GM19351 (cell line): Measurements from ENCODE around the gene CD22.
"Not testable (repeated sequence)": the region's sequence is repeated elsewhere in the genome, so short reads cannot be mapped to it uniquely, and the experiment has no call there.

Source experiments
- ATAC-seq: cut with Tn5 transposase; IDR thresholded peaks from one replicate; pipeline ENCODE4 v1.9.1; 2021; ENCODE audit warnings: mild to moderate bottlenecking, moderate library complexity; ENCODE audit not compliant: unreplicated experiment

CD22 gene

GRCh38 chr19:35328851-35329285 is at the start of gene CD22:
CD22 (plus strand) TSS chr19:35329187; CDS start chr19:35332041, 2,854 bp downstream.
- ATAC-seq: no peak

DNA sequence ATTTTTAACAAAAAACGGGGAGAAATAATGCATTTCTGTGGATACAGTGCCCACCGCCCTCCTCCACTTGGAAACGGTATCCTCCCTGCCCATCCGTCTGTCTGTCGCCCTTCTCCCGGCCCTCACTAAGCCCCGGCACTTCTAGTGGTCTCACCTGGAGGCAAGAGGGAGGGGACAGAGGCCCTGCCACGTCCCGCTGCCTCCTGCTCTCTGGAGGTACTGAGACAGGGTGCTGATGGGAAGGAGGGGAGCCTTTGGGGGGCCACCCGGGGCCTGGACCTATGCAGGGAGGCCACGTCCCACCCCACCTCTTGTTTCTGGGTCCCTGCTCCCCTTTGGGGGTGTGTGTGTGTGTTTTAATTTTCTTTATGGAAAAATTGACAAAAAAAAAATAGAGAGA is 49.6 kb upstream of the CD22 start:
- no peak for ATAC-seq

DNA sequence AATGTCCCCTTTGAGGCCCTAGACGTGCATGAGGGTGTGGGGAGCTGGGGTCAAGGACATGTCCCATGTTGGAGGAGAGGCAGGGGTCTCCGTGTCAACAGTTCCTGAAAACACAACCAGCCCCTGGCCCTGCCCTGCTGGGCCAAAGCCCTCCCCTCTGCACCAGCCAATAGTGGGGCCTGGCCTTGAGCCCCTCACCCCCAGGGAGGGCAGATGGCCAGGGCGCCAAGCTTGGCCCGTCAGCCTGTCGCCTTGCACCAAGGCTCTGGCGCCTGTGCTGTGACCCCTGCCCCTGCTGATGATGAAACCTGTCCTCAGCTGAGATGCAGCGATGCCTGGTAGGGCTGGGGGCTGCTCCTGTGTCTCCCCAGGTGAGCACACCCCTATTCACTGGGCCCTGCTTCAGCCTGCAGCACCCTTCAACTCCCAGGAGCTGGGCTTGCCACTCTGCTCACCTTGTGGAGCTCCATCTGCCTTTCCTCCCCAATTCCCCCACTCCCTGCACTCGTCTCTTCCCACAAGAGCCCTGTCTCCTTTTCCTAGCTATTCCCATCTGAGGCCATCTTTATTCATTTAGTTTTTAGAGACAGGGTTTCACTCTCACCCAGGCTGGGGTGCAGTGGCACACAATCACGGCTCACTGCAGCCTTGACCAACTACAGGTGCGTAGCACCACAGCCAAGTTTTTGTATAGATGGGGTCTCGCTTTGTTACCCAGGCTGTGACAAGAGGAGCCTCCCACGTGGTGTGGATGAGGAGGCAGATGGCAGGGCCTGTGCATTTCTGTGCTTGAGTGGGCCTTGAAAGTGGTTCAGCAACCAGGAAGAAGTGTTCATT is 48.8 kb upstream of the CD22 start:
- no peak for ATAC-seq

- no peak for ATAC-seq
Observed at GRCh38 chr19:35281303-35281702, 47.7 kb upstream of the CD22 start.

DNA sequence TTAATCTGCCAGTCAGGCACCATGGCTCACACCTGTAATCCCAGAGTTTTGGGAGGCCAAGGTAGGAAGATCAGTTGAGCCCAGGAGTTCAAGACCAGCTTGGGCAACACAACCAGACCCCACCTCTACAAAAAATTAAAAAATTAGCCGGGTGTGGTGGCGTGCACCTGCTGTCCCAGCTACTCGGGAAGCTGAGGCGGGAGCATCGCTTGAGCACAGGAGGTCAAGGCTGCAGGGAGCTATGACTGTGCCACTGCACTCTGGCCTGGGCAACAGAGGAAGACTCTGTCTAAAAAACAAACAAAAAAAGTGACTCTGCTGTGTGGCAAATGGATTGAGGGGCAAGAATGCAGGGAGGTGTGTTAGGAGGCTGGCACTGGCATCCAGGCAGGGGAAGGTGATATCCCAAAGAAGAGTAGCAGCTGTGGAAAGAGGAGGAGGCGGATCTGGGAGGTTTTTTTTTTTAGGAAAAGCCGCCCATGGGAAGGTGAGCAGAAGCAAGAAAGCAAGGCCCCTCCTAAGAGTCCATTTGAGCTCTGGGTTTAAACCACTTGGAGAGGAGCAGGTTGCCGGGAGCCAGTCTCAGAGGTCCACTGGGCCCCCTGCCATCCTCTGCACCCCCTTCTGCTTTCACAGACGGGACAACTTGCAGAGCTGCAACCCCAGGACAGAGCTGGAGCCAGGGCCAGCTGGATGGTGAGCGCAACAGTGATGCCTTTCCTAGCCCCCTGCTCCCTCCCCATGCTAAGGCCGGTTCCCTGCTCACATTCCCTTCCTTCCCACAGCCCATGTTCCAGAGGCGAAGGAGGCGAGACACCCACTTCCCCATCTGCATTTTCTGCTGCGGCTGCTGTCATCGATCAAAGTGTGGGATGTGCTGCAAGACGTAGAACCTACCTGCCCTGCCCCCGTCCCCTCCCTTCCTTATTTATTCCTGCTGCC is 44.6 kb upstream of the CD22 start:
- ATAC-seq: no peak

DNA sequence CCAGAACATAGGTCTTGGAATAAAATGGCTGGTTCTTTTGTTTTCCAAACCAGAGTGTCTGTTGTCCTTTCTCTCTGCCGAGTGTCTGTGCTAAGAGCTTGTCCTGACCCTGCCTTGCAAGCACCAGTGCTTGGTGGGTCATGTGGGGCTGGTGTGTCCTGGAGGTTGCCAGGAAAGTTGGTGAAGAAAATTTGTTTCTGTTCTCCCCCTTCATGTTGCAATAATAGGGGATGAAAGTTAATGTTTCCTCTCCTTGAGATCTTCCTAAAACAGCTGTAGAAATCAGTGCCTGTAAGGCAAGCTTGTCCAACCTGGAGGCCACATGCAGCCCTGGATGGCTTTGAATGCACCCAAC is 43.9 kb upstream of the CD22 start:
- ATAC-seq: no peak

DNA sequence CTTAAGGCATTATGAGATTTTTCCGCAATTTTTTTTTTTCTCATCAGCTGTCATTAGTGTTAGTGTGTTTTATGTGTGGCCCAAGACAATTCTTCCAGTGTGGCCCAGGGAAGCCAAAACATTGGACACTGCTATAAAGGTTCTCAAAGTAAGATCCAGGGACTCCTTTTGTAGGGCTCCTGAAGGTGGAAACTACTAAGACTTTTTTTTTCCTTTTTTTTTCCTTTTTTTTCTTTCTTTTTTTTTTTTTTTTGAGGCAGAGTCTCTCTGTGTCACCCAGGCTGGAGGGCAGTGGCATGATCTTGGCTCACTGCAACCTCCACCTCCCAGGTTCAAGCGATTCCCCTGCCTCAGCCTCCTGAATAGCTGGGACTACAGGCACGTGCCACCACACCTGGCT is 43.5 kb upstream of the CD22 start:
- not testable (repeated sequence) for ATAC-seq

- not testable (repeated sequence) for ATAC-seq
Observed at GRCh38 chr19:35286101-35286500, 42.9 kb upstream of the CD22 start.

GRCh38 chr19:35287713-35288112 is 41.3 kb upstream of the CD22 start:
- no peak for ATAC-seq

DNA sequence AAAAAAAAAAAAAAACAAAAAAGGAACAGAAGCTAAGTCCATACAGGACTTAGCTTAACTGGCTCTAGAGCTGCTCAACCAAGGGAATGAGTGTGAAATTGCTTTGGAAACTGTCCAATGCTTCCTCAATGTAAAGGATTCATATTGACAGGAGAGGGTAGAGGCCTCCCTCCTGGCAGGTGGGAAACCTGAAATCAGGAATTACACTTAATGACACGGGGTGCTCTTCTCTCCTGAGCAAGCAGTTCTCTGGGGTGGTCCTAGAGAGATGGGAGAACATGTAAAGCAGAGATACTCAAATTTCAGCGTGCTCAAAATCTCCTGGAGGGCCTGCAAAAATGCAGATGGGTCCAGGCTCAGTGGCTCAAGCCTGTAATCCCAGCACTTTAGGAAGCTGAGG is 40.7 kb upstream of the CD22 start:
- ATAC-seq: no peak

GRCh38 chr19:35288906-35289305 is 40.1 kb upstream of the CD22 start:
- no peak for ATAC-seq

DNA sequence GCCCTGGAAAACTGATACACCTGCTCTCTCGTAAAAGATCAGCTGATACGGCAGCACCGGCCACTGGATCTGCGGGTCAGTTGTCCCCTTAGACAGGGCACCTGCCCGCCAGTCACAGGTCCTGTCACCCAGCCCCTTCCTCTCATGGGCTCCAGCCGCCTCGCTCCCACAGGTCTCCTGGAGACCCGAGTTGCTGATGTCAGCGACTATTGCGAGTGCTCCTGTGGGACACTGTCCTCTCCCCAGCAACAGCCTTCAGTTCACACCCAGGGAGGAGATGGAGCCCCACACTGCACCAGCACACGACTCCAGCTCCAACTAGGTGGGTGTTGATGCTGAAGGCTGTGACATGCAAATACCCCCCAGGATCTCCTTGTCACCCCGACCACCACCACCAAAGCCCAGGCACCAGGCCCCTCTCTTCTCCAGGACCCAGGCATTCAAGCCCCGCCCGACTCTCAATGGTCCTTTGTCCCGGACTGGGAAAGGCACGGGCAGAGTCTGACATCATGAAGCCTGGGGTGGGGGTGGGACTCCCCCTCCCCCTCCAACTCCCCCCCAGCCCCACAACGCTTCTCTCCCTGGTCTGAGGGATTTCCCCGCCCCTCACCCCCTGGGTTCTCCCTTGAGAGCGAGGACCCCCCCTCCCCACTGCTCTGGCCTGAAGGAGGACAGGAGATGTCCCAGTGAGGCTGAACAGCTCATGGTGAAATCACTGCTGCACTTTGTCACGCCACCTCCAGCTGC is 38.4 kb upstream of the CD22 start:
- no peak for ATAC-seq

DNA sequence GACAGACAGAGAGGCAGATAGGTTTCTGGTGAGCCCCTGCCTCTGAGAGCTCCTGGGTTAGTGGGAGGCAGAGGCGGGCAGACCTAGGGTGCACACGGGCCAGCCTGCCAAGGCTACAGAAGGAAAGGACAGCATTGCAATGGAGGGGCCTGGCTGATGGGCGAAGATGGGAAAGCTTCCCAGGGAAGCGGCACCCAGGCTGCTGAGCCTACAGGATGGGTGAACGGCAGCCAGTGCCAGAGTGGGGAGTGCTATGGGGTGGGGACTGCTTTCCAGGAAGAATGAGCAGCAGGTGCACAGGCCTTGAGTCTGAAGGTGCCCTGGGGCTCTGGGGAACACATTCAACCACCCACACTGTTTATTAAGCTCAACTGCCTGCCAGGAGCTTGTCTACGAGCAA is 37.7 kb upstream of the CD22 start:
- no peak for ATAC-seq

- ATAC-seq: no peak
Observed at GRCh38 chr19:35291916-35292315, 37.1 kb upstream of the CD22 start, which contains the start of gene MAG. MAG (plus strand) TSS chr19:35292161; CDS start chr19:35295409, 3,248 bp downstream.

GRCh38 chr19:35292421-35293362 is 36.3 kb upstream of the CD22 start:
- ATAC-seq: no peak

- ATAC-seq: no peak
Observed at GRCh38 chr19:35293363-35293739, 35.6 kb upstream of the CD22 start.

GRCh38 chr19:35293808-35294207 is 35.2 kb upstream of the CD22 start:
- no peak for ATAC-seq

GRCh38 chr19:35294328-35294727 is 34.7 kb upstream of the CD22 start:
- ATAC-seq: no peak

DNA sequence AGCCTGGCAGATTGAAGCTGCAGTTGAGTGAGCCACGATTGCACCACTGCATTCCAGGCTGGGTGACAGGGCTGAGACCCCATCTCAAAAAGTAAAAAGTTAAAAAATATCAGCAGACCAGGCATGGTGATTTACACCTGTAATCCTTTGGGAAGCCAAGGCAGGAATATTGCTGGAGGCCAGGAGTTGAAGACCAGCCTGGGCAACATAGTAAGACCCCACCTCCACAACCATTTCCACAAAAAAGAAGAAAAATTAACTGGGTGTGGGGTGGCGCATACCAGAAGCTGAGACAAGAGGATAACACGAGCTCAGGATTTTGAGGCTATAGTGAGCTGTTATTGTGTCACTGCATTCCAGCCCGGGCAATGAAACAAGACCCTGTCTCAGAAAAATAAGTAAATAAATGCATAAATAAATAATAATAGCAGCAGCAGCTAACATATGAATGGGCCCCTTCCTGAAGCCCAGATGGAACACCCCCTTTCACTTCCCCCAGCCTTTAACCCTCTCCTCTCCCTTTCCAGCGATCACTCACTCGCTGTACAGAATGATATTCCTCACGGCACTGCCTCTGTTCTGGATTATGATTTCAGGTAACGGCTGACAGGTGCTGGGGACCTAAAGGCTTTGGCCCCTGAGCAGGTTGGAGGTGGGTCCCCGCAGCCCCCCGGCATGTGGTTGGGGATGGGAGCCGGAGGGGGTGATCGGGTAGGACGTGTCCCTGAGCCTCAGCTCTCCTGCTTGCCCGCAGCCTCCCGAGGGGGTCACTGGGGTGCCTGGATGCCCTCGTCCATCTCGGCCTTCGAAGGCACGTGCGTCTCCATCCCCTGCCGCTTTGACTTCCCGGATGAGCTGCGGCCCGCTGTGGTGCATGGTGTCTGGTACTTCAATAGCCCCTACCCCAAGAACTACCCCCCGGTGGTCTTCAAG is 33.9 kb upstream of the CD22 start:
- no peak for ATAC-seq
